Endothelial cell (in vitro differentiated cells): ENCODE data around the gene PRDM5. TPM values are rescaled to one million over a fixed set of nuclear protein-coding genes. Genes with fewer than 3 reads are reported as not detected.

Source experiments
- DNase-seq: peaks from one replicate; pipeline ENCODE4 v3.0.0; 2021; ENCODE audit warnings: low spot score
- H3K27ac Mint-ChIP-seq: one replicate; pipeline ENCODE4 v1.8.0; 2021; ENCODE audit warnings: mixed read lengths, inconsistent platforms; ENCODE audit not compliant: unreplicated experiment
- H3K27me3 Mint-ChIP-seq: one replicate; pipeline ENCODE4 v1.8.0; 2021; ENCODE audit warnings: mild to moderate bottlenecking, moderate library complexity, mixed read lengths, inconsistent platforms; ENCODE audit not compliant: unreplicated experiment
- H3K36me3 Mint-ChIP-seq: one replicate; pipeline ENCODE4 v1.8.0; 2021; ENCODE audit warnings: mild to moderate bottlenecking, low read depth, mixed read lengths, inconsistent platforms; ENCODE audit not compliant: unreplicated experiment
- H3K4me1 Mint-ChIP-seq: one replicate; pipeline ENCODE4 v1.8.0; 2021; ENCODE audit warnings: mild to moderate bottlenecking, mixed read lengths, inconsistent platforms; ENCODE audit not compliant: unreplicated experiment
- H3K4me3 Mint-ChIP-seq: one replicate; pipeline ENCODE4 v1.8.0; 2021; ENCODE audit warnings: mild to moderate bottlenecking, mixed read lengths, inconsistent platforms; ENCODE audit not compliant: unreplicated experiment
- H3K9me3 Mint-ChIP-seq: one replicate; pipeline ENCODE4 v1.8.0; 2021; ENCODE audit warnings: mixed read lengths, inconsistent platforms; ENCODE audit not compliant: unreplicated experiment
- total RNA-seq: library from RNA; stranded (reverse); fragmentation: NEBNext Ultra II Directional; extraction: Animal tissue kit (Norgen Biotek cat#: 25700); gene quantifications from one replicate; pipeline ENCODE4 v1.2.1, GENCODE V29; 2021; ENCODE audit not compliant: unreplicated experiment
- TF ChIP-seq, protein P1 (sequence below): fragments of 200-600 bp; sonication (generic); IDR thresholded peaks from one replicate; pipeline ENCODE4 v1.5.0; 2021; ENCODE audit warnings: antibody characterized with exemption; ENCODE audit not compliant: unreplicated experiment

Gene PRDM5
- total RNA-seq, 1 donor from 2014 or later: 17.0 TPM

DNA sequence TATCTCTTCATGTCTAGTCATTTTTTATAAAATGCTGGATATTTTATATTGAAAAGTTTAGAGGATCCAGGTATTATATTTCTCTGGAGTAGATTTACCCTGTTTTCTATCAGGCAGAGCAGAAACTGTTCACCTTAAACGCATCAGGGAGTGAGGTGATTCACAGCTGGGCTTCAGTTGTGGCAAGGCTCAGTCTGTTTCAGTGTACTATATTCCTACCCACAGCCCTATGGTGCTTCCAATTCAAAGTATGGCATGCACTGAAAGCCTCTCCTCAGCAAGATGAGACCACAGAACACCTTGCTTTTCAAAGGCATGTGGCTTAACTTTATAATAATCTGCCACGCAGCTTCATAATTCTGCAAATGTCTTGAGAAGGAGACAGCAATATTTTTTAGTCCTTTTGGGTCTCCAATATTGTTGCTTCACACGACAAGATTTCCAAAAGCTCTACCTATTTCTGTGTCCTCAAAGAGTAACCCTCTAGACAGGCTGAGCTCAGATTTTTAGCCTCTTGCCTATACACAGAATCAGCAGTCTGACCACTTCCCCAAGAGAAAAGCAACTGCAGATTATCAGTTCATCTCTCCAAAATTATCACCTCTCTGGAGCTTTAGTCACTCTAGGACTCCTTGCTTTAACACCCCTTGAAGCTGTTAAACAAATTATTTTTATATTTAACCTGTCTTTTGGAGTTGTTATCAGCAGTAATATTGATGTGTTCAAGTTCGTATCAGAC, 24.4 kb downstream of the PRDM5 start:
- DNase-seq: no peak
- H3K4me3 Mint-ChIP-seq: no peak overlapping the region
- H3K9me3 Mint-ChIP-seq: no peaks in the 10 kb centered on the region
- TF ChIP-seq, protein P1, sequence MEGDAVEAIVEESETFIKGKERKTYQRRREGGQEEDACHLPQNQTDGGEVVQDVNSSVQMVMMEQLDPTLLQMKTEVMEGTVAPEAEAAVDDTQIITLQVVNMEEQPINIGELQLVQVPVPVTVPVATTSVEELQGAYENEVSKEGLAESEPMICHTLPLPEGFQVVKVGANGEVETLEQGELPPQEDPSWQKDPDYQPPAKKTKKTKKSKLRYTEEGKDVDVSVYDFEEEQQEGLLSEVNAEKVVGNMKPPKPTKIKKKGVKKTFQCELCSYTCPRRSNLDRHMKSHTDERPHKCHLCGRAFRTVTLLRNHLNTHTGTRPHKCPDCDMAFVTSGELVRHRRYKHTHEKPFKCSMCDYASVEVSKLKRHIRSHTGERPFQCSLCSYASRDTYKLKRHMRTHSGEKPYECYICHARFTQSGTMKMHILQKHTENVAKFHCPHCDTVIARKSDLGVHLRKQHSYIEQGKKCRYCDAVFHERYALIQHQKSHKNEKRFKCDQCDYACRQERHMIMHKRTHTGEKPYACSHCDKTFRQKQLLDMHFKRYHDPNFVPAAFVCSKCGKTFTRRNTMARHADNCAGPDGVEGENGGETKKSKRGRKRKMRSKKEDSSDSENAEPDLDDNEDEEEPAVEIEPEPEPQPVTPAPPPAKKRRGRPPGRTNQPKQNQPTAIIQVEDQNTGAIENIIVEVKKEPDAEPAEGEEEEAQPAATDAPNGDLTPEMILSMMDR: no peak
- H3K4me1 Mint-ChIP-seq: peaks cover 3% of the 10 kb centered on the region
- H3K27me3 Mint-ChIP-seq: peaks cover under 1% of the 10 kb centered on the region
- H3K36me3 Mint-ChIP-seq: peaks cover 9% of the 10 kb centered on the region
- no peak overlapping the region for H3K27ac Mint-ChIP-seq

DNA sequence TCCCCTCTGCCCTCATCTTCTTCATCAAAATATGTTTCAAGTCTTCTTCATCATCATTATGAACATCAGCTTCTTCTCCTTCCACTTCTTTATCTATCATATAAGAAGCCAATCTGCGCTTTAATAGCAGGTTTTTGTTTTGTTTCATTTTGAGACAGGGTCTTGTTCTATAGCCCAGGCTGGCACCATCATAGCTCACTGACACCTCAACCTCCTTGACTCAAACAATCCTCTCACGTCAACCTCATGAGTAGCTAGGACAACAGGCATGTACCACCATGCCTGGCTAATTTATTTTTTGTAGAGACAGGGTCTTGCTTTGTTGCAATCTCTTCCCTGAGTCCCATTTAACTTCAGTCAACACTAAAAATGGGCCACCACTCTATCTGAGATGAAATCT, 27.0 kb downstream of the PRDM5 start:
- Mint-ChIP-seq H3K4me1 (peaks cover 3% of the 10 kb centered on the region), H3K4me3 (no peak overlapping the region), H3K27me3 (peaks cover 1% of the 10 kb centered on the region), H3K36me3 (peaks cover 12% of the 10 kb centered on the region), H3K9me3 (no peaks in the 10 kb centered on the region), H3K27ac (no peak overlapping the region)
- DNase-seq: no peak
- TF ChIP-seq, protein P1: no peak

DNA sequence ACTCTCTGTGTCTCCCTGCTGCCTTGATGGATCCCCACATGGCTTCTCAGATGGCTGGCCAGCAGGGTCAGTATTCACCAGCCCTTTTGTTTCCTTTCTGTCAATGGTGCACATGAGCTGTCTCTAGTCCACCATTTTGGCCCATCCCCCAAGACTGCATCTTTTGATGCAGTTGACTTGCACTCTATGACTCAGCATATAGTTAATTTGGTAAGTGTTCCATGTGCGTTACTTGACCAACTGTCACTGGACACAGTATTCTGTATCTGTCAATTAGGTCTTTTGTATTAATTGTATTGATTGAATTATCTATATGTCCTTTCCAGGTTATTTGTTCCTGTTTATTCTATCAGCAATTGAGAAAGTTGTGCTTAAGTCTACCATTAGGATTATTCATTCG, 29.2 kb downstream of the PRDM5 start:
- Mint-ChIP-seq H3K4me3 (no peak overlapping the region), H3K36me3 (peaks cover 13% of the 10 kb centered on the region)
- TF ChIP-seq, protein P1: no peak

DNA sequence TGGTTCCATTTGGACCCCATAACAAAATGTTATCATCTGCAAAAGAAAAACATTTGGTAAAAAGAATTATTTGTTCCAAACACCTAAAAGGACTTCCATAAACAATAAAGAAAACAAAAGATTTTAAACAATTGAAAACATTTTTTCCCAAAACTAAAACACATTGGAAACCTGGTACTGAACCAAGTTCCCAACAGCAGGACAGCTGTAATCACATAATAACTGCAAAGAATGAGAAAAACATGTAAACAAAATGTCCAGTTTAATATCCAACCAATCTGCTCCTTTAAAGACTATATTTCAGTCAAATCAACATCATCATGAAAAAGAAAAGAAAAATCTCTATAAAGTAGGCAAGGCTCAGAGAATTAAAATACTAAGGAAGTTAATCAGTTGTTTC, 36.3 kb downstream of the PRDM5 start:
- no peak for DNase-seq
- TF ChIP-seq, protein P1: no peak
- H3K9me3 Mint-ChIP-seq: no peaks in the 10 kb centered on the region
- no peak overlapping the region for H3K27ac Mint-ChIP-seq
- no peak overlapping the region for H3K4me3 Mint-ChIP-seq
- peaks cover 4% of the 10 kb centered on the region for H3K36me3 Mint-ChIP-seq
- H3K4me1 Mint-ChIP-seq: no peaks in the 10 kb centered on the region
- H3K27me3 Mint-ChIP-seq: no peaks in the 10 kb centered on the region

More for the DNA sequence above, 29.2 kb downstream of the PRDM5 start:
- H3K27ac Mint-ChIP-seq: no peak overlapping the region
- H3K9me3 Mint-ChIP-seq: no peaks in the 10 kb centered on the region
- no peaks in the 10 kb centered on the region for H3K4me1 Mint-ChIP-seq
- DNase-seq: no peak
- peaks cover 1% of the 10 kb centered on the region for H3K27me3 Mint-ChIP-seq

DNA sequence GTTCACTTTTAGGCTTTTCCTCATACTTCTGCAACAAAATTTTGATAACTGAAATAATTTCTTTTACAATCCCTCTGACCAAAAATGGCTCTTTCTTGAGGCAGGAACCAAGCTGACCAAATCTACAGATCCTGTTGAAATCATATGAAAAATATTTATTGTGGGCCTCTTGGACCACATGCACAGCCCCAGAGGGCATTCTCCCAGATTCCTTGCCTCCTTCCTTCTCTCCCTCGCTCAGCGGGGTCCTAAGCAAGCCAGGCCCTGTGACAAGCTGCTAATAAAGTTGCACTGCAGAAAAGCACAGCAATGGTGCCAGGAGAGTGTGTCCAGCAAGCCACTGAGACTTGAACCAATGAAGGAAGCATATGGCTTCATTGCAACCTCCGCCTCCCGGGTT, 40.7 kb downstream of the PRDM5 start:
- TF ChIP-seq, protein P1: no peak
- Mint-ChIP-seq H3K4me1 (no peaks in the 10 kb centered on the region), H3K36me3 (no peaks in the 10 kb centered on the region), H3K4me3 (peak overlapping the region; percentile 9), H3K27me3 (no peaks in the 10 kb centered on the region), H3K9me3 (no peaks in the 10 kb centered on the region), H3K27ac (no peak overlapping the region)
- no peak for DNase-seq
